Progenitor cell of endocrine pancreas (in vitro differentiated cells): ENCODE measurements around the gene CFAP57. TPM values are rescaled to one million over a fixed set of nuclear protein-coding genes. Genes with fewer than 3 reads are reported as not detected.

Source experiments
- DNase-seq: peaks from one replicate; pipeline ENCODE4 v3.0.0; 2021; ENCODE audit warnings: low spot score; ENCODE audit not compliant: unreplicated experiment
- H3K27ac Mint-ChIP-seq: 2 replicates; pipeline ENCODE4 v1.8.0; 2021; ENCODE audit warnings: mild to moderate bottlenecking, moderate library complexity, mixed read lengths
- H3K27me3 Mint-ChIP-seq: 2 replicates; pipeline ENCODE4 v1.8.0; 2021; ENCODE audit warnings: mixed read lengths
- H3K36me3 Mint-ChIP-seq: 2 replicates; pipeline ENCODE4 v1.8.0; 2022; ENCODE audit warnings: mixed read lengths; ENCODE audit not compliant: insufficient read depth
- H3K4me1 Mint-ChIP-seq: 2 replicates; pipeline ENCODE4 v1.8.0; 2021; ENCODE audit warnings: low read depth, mixed read lengths
- H3K4me3 Mint-ChIP-seq: 2 replicates; pipeline ENCODE4 v1.8.0; 2021; ENCODE audit warnings: low read depth, mild to moderate bottlenecking, moderate library complexity, mixed read lengths
- H3K9me3 Mint-ChIP-seq: 2 replicates; pipeline ENCODE4 v1.8.0; 2021; ENCODE audit warnings: low read depth, mixed read lengths
- CTCF ChIP-seq: fragments of 200-600 bp; sonication (generic); IDR thresholded peaks from one replicate; pipeline ENCODE4 v1.5.0; 2021; ENCODE audit warnings: antibody characterized with exemption, mild to moderate bottlenecking; ENCODE audit not compliant: unreplicated experiment
- microRNA-seq: library from miRNA; unstranded; fragments of <30 nt; microRNA quantifications from one replicate; pipeline ENCODE4 v1.1.0, GENCODE V29; 2020; ENCODE audit warnings: borderline number of aligned reads; ENCODE audit not compliant: unreplicated experiment
- total RNA-seq: library from RNA; stranded (reverse); gene quantifications from 2 replicates; pipeline ENCODE4 v1.2.1, GENCODE V29; 2021

Gene CFAP57
- total RNA-seq, 1 donor from 2014 or later = 2.2 TPM

- Mint-ChIP-seq H3K27ac (no peak within 1 kb of the TSS), H3K27me3 (peaks cover 7% of the 10 kb centered on the region), H3K4me1 (peaks cover 30% of the 10 kb centered on the region), H3K36me3 (no peaks in the 10 kb centered on the region), H3K4me3 (no peak within 1 kb of the TSS), H3K9me3 (peaks cover 3% of the 10 kb centered on the region)
- DNase-seq = no peak
- no peak for TF ChIP-seq CTCF
Observed at GRCh38 chr1:43300378-43301094, 128.4 kb downstream of the CFAP57 start, which contains the start of gene TIE1. TSS of gene TIE1 (plus strand) at chr1:43300982. CDS start at chr1:43301072, 90 bp downstream.

- Mint-ChIP-seq H3K9me3 (peaks cover 3% of the 10 kb centered on the region), H3K4me3 (no peak overlapping the region), H3K36me3 (no peaks in the 10 kb centered on the region), H3K27ac (no peak overlapping the region), H3K4me1 (peaks cover 23% of the 10 kb centered on the region), H3K27me3 (peaks cover 14% of the 10 kb centered on the region)
- TF ChIP-seq CTCF = no peak
- no peak for DNase-seq
Observed at GRCh38 chr1:43302201-43302600, 130.1 kb downstream of the CFAP57 start.

GRCh38 chr1:43302721-43303470 is 130.8 kb downstream of the CFAP57 start:
- no peak overlapping the region for H3K27ac Mint-ChIP-seq
- no peak overlapping the region for H3K4me3 Mint-ChIP-seq

GRCh38 chr1:43303471-43304313 is 131.6 kb downstream of the CFAP57 start:
- peaks cover 3% of the 10 kb centered on the region for H3K9me3 Mint-ChIP-seq
- peak overlapping the region; percentile 35 for H3K27ac Mint-ChIP-seq
- H3K4me1 Mint-ChIP-seq = peaks cover 23% of the 10 kb centered on the region
- peaks cover 14% of the 10 kb centered on the region for H3K27me3 Mint-ChIP-seq
- no peak overlapping the region for H3K4me3 Mint-ChIP-seq
- DNase-seq = no peak
- H3K36me3 Mint-ChIP-seq = no peaks in the 10 kb centered on the region
- no peak for TF ChIP-seq CTCF

More at GRCh38 chr1:43302721-43303470, 130.8 kb downstream of the CFAP57 start:
- Mint-ChIP-seq H3K9me3 (peaks cover 3% of the 10 kb centered on the region), H3K4me1 (peaks cover 23% of the 10 kb centered on the region), H3K36me3 (no peaks in the 10 kb centered on the region), H3K27me3 (peaks cover 14% of the 10 kb centered on the region)
- TF ChIP-seq CTCF = no peak
- DNase-seq = no peak

Small RNA genes lying within 50 kb of the gene (microRNA-seq; reads per million reads assigned to microRNA genes)
- not detected for gene MIR6733

Other genes with a start within 250 kb of the CFAP57 start
- gene SLC2A1, start 213.5 kb upstream of the CFAP57 start, total RNA-seq = 49.7 and 54.7 TPM in 2 replicates
- 48.8 and 51.7 TPM in 2 replicates for gene EBNA1BP2, start within 50 bp of the CFAP57 start, total RNA-seq
- 38.7 and 41.1 TPM in 2 replicates for gene TMEM125, start 97.7 kb downstream of the CFAP57 start, total RNA-seq
- gene C1orf210, start 113.3 kb downstream of the CFAP57 start, total RNA-seq = 31.4 and 34.3 TPM in 2 replicates
- 0.53 and 1.2 TPM in 2 replicates for gene TIE1, start 128.7 kb downstream of the CFAP57 start, total RNA-seq
- 0.31 TPM in 1 of 2 replicates, not detected in the other for gene MPL, start 165.5 kb downstream of the CFAP57 start, total RNA-seq
- 49.4 and 50.9 TPM in 2 replicates for gene CDC20, start 186.7 kb downstream of the CFAP57 start, total RNA-seq
- 46.0 and 50.8 TPM in 2 replicates for gene ELOVL1, start 195.7 kb downstream of the CFAP57 start, total RNA-seq
- gene MED8, start 217.5 kb downstream of the CFAP57 start, total RNA-seq = 30.2 and 30.4 TPM in 2 replicates
- 75.4 and 75.7 TPM in 2 replicates for gene SZT2, start 217.6 kb downstream of the CFAP57 start, total RNA-seq